ENCODE results near the gene LYSET. TPM values are rescaled to one million over a fixed set of nuclear protein-coding genes. Genes with fewer than 3 reads are reported as not detected.
"Not testable (repeated sequence)": the region's sequence is repeated elsewhere in the genome, so short reads cannot be mapped to it uniquely, and the experiment has no call there.

Gene LYSET
- total RNA-seq: 10 to 100 TPM in 3 of 4 donors, 1 to 10 TPM in 1; 6.8 to 15.6 (median 11.6) TPM

- intact Hi-C loops (cut with DNase I): no loop called here
- Histone ChIP-seq H3K9me3 (no peaks in the 10 kb centered on the region), H3K36me3 (peaks cover 0 to 41% (median 28%) of the 10 kb centered on the region in 4 donors), H3K27ac (replicated peaks in 1 of 4) (peak within 1 kb of the TSS; percentile 93 to 98 (median 96)), H3K4me3 (peak within 1 kb of the TSS; percentile 75 to 96 (median 86)), H3K27me3 (no peaks in the 10 kb centered on the region), H3K4me1 (peaks cover 21 to 36% (median 33%) of the 10 kb centered on the region in 4 donors)
- peak in 1 of 3 experiments; percentile 43 for TF ChIP-seq CTCF (IDR thresholded peaks at IDR 0.05)
- no peak for TF ChIP-seq EP300 (IDR thresholded peaks at IDR 0.05)
- peak; percentile 65 for TF ChIP-seq POLR2A (IDR thresholded peaks at IDR 0.05; ENCODE audit: low read depth)
- peak; percentile 87 to 94 for TF ChIP-seq POLR2AphosphoS5 (IDR thresholded peaks at IDR 0.05)
- WGBS: no CpG with 5 or more reads among the region's 124 CpGs
- peak; percentile 97 for DNase-seq (ENCODE audit: extremely low spot score)
Measured at GRCh38 chr14:93184391-93185348, at the start of gene LYSET, which contains the start of gene MOAP1. Gene LYSET, plus strand, starts transcription at chr14:93185317. Its CDS starts 89 bp downstream, at chr14:93185406. Gene MOAP1, minus strand, starts transcription at chr14:93184897. Its CDS starts 655 bp downstream, at chr14:93184242.

- 75% methylated on average over 5 of the region's 5 CpGs for WGBS
- Histone ChIP-seq H3K9me3 (no peaks in the 10 kb centered on the region), H3K27ac (replicated peaks in 1 of 4) (peak overlapping the region in 2 of 4 donors; percentile 12 to 21), H3K4me3 (no peak overlapping the region), H3K36me3 (no peaks in the 10 kb centered on the region), H3K4me1 (peaks cover 6 to 38% (median 13%) of the 10 kb centered on the region in 4 donors), H3K27me3 (no peaks in the 10 kb centered on the region)
- intact Hi-C loops (cut with DNase I): no loop called here
- no peak for DNase-seq (ENCODE audit: extremely low spot score)
- TF ChIP-seq POLR2A (IDR thresholded peaks at IDR 0.05; ENCODE audit: low read depth) (no peak), EP300 (IDR thresholded peaks at IDR 0.05) (no peak), CTCF (IDR thresholded peaks at IDR 0.05) (no peak), POLR2AphosphoS5 (IDR thresholded peaks at IDR 0.05) (no peak)
Measured at GRCh38 chr14:93135399-93135798, 49.7 kb upstream of the LYSET start.

- intact Hi-C loops (cut with DNase I): no loop called here
- TF ChIP-seq EP300 (IDR thresholded peaks at IDR 0.05): no peak
- no peak for TF ChIP-seq POLR2AphosphoS5 (IDR thresholded peaks at IDR 0.05)
- TF ChIP-seq CTCF (IDR thresholded peaks at IDR 0.05): no peak
- no peak for TF ChIP-seq POLR2A (IDR thresholded peaks at IDR 0.05; ENCODE audit: low read depth)
Measured at GRCh38 chr14:93136009-93136408, 49.1 kb upstream of the LYSET start.

GRCh38 chr14:93136508-93136907, 48.6 kb upstream of the LYSET start:
- H3K36me3 ChIP-seq; H3K9me3 ChIP-seq; H3K27me3 ChIP-seq; intact Hi-C loops (cut with DNase I); H3K27ac ChIP-seq (replicated peaks in 1 of 4); H3K4me3 ChIP-seq; DNase-seq (ENCODE audit: extremely low spot score): not testable (repeated sequence)
- H3K4me1 ChIP-seq: peaks cover 6 to 38% (median 13%) of the 10 kb centered on the region in 4 donors
- 95% methylated on average over 11 of the region's 13 CpGs for WGBS

More at GRCh38 chr14:93136009-93136408, 49.1 kb upstream of the LYSET start:
- Histone ChIP-seq H3K27me3 (no peaks in the 10 kb centered on the region), H3K4me3 (no peak overlapping the region), H3K9me3 (no peaks in the 10 kb centered on the region), H3K4me1 (peaks cover 6 to 38% (median 13%) of the 10 kb centered on the region in 4 donors), H3K36me3 (no peaks in the 10 kb centered on the region), H3K27ac (replicated peaks in 1 of 4) (peak overlapping the region in 2 of 4 donors; percentile 12 to 21)
- no peak for DNase-seq (ENCODE audit: extremely low spot score)
- 72% methylated on average over 8 of the region's 8 CpGs for WGBS

- DNase-seq (ENCODE audit: extremely low spot score): no peak
- H3K27me3 ChIP-seq: no peaks in the 10 kb centered on the region
- no peaks in the 10 kb centered on the region for H3K36me3 ChIP-seq
- TF ChIP-seq EP300 (IDR thresholded peaks at IDR 0.05) (no peak), POLR2A (IDR thresholded peaks at IDR 0.05; ENCODE audit: low read depth) (no peak), CTCF (IDR thresholded peaks at IDR 0.05) (peak in 2 of 3 experiments; percentile 27 to 40)
- WGBS: 59% methylated on average over 3 of the region's 17 CpGs
- no peak overlapping the region for H3K4me3 ChIP-seq
- peaks cover 6 to 31% (median 10%) of the 10 kb centered on the region in 4 donors for H3K4me1 ChIP-seq
- no peak overlapping the region for H3K27ac ChIP-seq (replicated peaks in 1 of 4)
- H3K9me3 ChIP-seq: no peaks in the 10 kb centered on the region
- intact Hi-C loops (cut with DNase I): loop anchor here (1.0 to 2.0 kb wide), 2 partner anchors 23 to 185 kb away; partner anchors contain the start of gene ITPK1
Measured at GRCh38 chr14:93137864-93138263, 47.3 kb upstream of the LYSET start.
